NCI-H460 (cell line): ENCODE data around the gene ADK. TPM values are rescaled to one million over a fixed set of nuclear protein-coding genes. Genes with fewer than 3 reads are reported as not detected.

ENCODE experiments used
- DNase-seq: peaks from one replicate; pipeline ENCODE4 v3.0.0-alpha.2; 2016; ENCODE audit warnings: low read depth; ENCODE audit errors: extremely low read depth
- total RNA-seq: library from RNA; depleted of rRNA; stranded (reverse); fragments of >200 nt; shearing (Covaris generic); gene quantifications from 2 replicates; pipeline ENCODE4 v1.2.3, GENCODE V29; 2014

Gene ADK
- total RNA-seq, 1 experiment from 2014 or later = 50.2 TPM

- no peak for DNase-seq
These were observed 80.4 kb downstream of the ADK start for GRCh38 chr10:74231375-74231774.

DNA sequence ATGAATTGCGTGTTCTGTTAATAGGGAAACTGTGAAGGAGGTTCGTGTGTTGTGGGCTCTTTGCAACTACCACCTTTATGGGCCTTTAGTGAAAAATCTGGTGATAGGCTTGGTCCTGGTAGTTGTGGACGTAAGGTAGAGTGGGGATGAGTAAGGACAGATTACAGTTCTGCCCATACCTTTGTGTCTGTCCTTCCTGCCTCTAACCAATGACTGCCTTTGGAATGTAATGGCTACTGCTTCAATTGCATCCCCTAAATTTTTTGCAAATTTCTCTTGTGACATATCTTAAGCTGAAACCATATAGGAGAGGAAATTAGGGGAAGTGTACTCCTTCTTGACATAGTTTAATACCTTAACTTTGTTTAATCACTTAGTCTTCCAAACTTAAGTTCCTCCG is 82.3 kb downstream of the ADK start:
- no peak for DNase-seq

GRCh38 chr10:74234569-74234968 is 83.5 kb downstream of the ADK start:
- no peak for DNase-seq

GRCh38 chr10:74238031-74238431 is 87.0 kb downstream of the ADK start:
- no peak for DNase-seq

GRCh38 chr10:74238516-74238915 is 87.5 kb downstream of the ADK start:
- no peak for DNase-seq

DNA sequence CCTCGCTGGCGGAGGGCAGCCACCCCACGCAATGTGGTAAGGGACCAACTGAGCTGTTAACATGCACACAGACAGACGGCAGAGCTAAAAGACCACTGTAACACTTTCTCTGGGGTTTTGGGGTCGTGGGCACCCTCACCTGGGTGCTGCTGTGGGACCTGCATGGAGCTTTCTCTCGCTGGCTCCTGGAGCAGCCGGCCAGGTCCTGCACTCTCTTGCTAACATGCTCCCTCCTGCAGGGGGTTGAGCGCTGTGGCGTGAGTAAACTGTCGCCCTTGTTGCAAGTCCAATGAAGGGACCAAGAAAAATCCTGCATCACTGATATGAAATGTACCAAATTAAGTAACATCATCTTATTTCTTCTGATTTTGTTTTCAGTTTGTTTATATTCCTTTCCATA is 92.0 kb downstream of the ADK start:
- DNase-seq = no peak

GRCh38 chr10:74244097-74244685 is 93.2 kb downstream of the ADK start:
- peak; percentile 32 for DNase-seq

- DNase-seq = no peak
These were observed 93.8 kb downstream of the ADK start for GRCh38 chr10:74244807-74245206.

- no peak for DNase-seq
These were observed 95.5 kb downstream of the ADK start for GRCh38 chr10:74246495-74246894.

DNA sequence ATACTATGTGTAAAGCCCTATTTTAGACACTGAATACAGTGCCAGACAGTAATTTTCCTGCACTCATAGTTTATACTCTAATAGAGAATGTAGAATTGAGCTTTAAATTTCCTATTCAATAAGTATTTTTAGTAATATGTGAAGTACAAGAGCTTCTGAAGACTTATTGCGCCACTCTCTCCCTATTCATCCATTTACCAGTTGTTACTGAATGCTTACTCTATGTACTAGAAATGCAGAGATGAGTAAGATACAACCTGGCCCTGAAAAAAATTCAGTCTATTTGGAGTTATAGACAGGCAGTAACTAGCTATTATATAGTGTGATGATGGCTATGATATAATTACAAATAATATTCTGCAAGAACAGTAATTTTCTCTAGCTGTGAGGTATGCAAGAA is 98.8 kb downstream of the ADK start:
- no peak for DNase-seq

DNA sequence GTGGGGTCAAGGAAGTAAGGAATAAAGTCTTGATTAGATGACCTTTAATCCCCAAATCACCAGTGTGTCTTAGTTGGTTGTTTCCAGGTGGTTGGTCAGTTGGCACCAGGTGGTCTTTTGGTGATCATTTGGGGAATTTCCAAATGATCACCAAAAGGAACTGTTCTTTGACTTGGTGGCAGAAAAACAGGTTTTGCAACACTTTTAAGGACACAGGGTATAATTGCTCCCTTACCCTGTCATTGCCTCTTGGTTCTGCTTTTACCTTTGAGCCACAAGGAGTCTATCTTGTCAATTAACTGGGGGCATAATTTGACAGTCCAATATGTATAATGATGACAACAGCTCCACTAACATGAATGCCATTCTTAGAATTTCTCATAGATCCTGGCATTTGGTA is 104.2 kb downstream of the ADK start:
- no peak for DNase-seq

DNA sequence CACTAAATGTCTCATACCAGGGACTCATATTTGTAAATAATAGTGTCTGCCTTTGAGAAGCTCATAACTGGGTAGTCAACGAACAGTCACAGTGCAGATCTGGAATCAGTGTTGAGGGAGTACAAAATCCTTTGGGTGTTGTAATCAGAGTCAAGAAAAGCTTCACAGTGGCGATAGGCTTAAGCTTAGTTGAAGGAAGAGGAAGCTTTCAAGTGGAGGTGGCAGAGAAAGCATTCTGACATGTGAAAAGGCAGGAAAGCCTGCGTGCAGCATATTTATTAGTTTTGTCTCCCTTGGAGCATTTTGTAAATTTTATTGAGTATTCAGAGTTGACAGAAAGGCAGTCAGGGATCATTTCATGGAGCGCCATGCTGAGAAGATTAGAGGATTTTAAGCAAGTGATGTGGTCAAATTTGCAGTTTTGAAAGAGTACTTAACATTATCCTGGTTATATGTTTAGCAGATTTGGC is 104.9 kb downstream of the ADK start:
- no peak for DNase-seq

- no peak for DNase-seq
These were observed 111.8 kb downstream of the ADK start for GRCh38 chr10:74262856-74263255.

DNA sequence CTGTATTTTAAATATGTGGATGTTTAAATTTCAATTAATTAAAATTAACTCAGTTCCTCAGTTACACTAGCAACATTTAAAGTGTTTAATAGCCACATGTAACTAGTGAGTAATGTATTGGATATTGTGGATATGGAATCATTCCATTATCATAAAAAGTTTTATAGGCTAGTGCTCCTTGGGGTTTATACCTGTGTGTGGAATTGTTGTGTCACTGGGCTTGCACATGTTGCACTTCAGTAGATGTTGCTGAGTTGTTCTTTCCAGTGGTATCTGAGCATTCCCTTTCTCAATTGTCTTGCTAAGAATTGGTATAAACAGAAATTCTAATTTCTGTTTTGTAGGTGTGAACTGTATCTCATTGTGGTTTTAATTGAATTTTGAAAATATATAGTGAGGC is 113.0 kb downstream of the ADK start:
- DNase-seq = no peak

GRCh38 chr10:74272288-74272687 is 121.3 kb downstream of the ADK start:
- no peak for DNase-seq

DNA sequence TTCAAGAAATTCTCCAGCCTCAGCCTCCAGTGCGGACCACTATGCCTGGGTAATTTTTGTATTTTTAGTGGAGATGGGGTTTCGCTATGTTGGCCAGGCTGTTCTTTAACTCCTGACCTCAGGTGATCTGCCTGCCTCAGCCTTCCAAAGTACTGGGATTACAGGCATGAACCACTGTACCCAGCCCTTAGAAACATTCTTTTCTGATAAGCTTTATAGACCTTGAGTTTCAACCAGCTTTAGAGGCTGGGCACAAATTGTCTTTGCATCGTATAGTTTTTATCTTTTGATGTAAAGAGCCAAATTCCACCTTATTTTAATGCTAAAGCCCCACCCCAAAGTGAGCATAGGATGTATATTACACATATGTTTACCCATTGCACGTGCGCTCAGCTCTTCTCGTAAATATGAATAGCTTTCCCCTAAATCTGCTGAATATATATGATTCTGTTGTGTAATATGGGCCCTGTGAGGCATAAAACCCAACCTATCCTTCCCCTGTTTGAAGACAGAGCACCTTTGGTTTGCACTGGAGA is 124.8 kb downstream of the ADK start:
- no peak for DNase-seq

- DNase-seq = no peak
These were observed 125.4 kb downstream of the ADK start for GRCh38 chr10:74276416-74276815.

- DNase-seq = no peak
These were observed 131.3 kb downstream of the ADK start for GRCh38 chr10:74282151-74282847.

DNA sequence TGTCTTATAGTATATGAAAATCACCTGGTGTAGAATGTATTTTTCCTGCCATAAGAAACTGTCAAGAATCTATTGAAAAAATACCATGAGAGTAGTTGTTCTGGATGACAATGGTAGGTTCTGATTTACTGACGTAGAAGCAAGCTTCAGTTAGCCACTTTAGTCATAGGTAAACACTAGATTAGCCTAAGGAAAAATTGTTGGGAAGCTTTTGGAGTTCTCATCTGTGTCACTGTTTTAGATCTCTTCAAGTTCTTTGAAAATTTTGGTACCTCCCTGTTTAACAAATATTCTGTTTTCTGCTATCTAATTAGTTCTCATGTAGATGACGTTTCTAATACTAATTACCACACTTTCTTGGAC is 131.8 kb downstream of the ADK start:
- DNase-seq = no peak

- DNase-seq = no peak
These were observed 138.2 kb downstream of the ADK start for GRCh38 chr10:74289188-74289587.

DNA sequence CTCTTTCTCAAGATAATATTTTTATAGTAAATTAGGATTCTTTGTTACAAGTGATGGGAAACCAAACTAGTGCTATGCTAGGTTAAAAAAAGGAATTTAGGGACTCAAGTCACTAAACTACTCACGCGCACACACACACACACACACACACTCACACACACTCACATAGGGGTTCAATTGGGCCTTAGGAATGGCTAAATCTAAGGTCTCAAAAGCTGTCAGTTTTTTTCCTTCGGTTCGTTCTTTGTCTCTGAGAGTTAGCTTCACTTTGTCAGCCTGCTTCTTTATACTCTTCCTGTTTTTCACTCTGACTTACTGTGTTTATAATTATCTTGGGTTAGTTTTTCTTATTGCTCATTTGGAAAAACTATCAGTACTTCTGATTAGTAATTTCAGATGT is 138.9 kb downstream of the ADK start:
- DNase-seq = no peak

DNA sequence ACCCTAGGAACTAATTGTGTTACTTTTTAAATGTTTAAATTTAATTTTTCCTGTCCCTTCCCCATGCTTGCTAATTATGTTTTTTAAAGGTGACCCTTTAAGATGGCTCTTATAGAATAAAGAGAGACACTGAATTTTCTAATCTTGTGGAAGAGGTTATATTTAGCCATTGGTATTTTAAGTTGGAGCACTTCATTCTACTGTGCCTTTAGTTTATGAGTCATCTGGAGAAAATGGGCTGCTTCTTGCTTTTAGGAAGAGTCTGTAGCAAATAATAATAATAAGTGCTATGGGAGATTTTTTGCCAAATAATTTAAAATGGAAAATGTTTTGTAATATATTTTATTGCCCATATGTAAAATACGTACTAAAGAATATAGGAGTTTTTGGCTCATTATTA is 139.7 kb downstream of the ADK start:
- no peak for DNase-seq
